ENCODE data around the gene RAG1. TPM values are rescaled to one million over a fixed set of nuclear protein-coding genes. Genes with fewer than 3 reads are reported as not detected.
"Not testable (repeated sequence)": the region's sequence is repeated elsewhere in the genome, so short reads cannot be mapped to it uniquely, and the experiment has no call there.

RAG1 gene
- total RNA-seq, result 0.41 TPM

GRCh38 chr11:36567694-36568093 is at the start of gene RAG1:
RAG1 (plus strand) TSS chr11:36568007; CDS start chr11:36573305, 5,298 bp downstream.
- no peak for FAIRE-seq
- DNase-seq (ENCODE audit: low spot score in 2 of 2), result no peak

- DNase-seq (ENCODE audit: low spot score in 2 of 2) (no peak), FAIRE-seq (no peak)
Measured at GRCh38 chr11:36530840-36531239, 37.0 kb upstream of the RAG1 start.

GRCh38 chr11:36532941-36533601 is 34.7 kb upstream of the RAG1 start:
- DNase-seq (ENCODE audit: low spot score in 2 of 2) (no peak), FAIRE-seq (no peak)

GRCh38 chr11:36534276-36534840 is 33.4 kb upstream of the RAG1 start:
- no peak for DNase-seq (ENCODE audit: low spot score in 2 of 2)
- no peak for FAIRE-seq

- no peak for DNase-seq (ENCODE audit: low spot score in 2 of 2)
- no peak for FAIRE-seq
Measured at GRCh38 chr11:36540998-36541397, 26.8 kb upstream of the RAG1 start.

GRCh38 chr11:36550385-36551115 is 17.3 kb upstream of the RAG1 start:
- DNase-seq (ENCODE audit: low spot score in 2 of 2) (no peak), FAIRE-seq (no peak)

- not testable (repeated sequence) for FAIRE-seq; DNase-seq (ENCODE audit: low spot score in 2 of 2)
Measured at GRCh38 chr11:36557390-36557789, 10.4 kb upstream of the RAG1 start.

- FAIRE-seq, result no peak
- no peak for DNase-seq (ENCODE audit: low spot score in 2 of 2)
Measured at GRCh38 chr11:36557991-36558390, 9.8 kb upstream of the RAG1 start.

GRCh38 chr11:36558571-36559413 is 9.0 kb upstream of the RAG1 start:
- DNase-seq (ENCODE audit: low spot score in 2 of 2) (no peak), FAIRE-seq (no peak)

GRCh38 chr11:36564376-36565030 is 3.3 kb upstream of the RAG1 start:
- FAIRE-seq, result no peak
- DNase-seq (ENCODE audit: low spot score in 2 of 2), result peak; percentile 34 to 38

- FAIRE-seq, result no peak
- no peak for DNase-seq (ENCODE audit: low spot score in 2 of 2)
Measured at GRCh38 chr11:36565031-36565610, 2.7 kb upstream of the RAG1 start.

- DNase-seq (ENCODE audit: low spot score in 2 of 2) (no peak), FAIRE-seq (no peak)
Measured at GRCh38 chr11:36566407-36567053, 1.3 kb upstream of the RAG1 start.

GRCh38 chr11:36569095-36569494 is 1.3 kb downstream of the RAG1 start:
- DNase-seq (ENCODE audit: low spot score in 2 of 2) (no peak), FAIRE-seq (no peak)

- no peak for DNase-seq (ENCODE audit: low spot score in 2 of 2)
- FAIRE-seq, result no peak
Measured at GRCh38 chr11:36574486-36574885, 6.7 kb downstream of the RAG1 start.

GRCh38 chr11:36577373-36577772 is 9.6 kb downstream of the RAG1 start:
- DNase-seq (ENCODE audit: low spot score in 2 of 2) (no peak), FAIRE-seq (no peak)

- no peak for FAIRE-seq
- no peak for DNase-seq (ENCODE audit: low spot score in 2 of 2)
Measured at GRCh38 chr11:36577859-36578258, 10.1 kb downstream of the RAG1 start.

GRCh38 chr11:36578458-36578857 is 10.7 kb downstream of the RAG1 start:
- no peak for DNase-seq (ENCODE audit: low spot score in 2 of 2)
- FAIRE-seq, result no peak

GRCh38 chr11:36581536-36581935 is 13.7 kb downstream of the RAG1 start:
- DNase-seq (ENCODE audit: low spot score in 2 of 2), result no peak
- no peak for FAIRE-seq

GRCh38 chr11:36583667-36584066 is 15.9 kb downstream of the RAG1 start:
- FAIRE-seq (no peak), DNase-seq (ENCODE audit: low spot score in 2 of 2) (no peak)
